ENCODE data around the gene MBOAT1.

DNA sequence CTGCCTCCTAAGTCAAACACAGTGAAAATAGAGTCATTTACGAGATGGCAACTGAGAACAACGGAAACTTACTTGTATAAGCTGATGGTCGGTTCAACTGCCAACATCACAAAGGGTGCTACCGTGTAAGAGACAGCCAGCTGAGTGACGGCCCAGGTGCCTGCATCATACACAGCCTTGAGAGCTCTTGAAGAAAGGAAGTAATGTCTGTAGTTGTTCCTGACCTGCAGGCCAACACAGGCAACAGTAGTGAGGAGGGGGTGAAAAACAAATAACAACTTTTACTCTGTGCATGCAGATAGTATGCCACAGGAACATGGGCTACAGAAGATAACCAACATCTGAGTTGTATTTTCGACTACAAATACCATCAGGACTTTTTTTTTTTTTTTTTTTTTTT, 102.7 kb downstream of the MBOAT1 start:
- TF ChIP-seq CTCF (IDR thresholded peaks at IDR 0.05) (no peak), ZFX (IDR thresholded peaks at IDR 0.05; ENCODE audit: borderline replicate concordance) (no peak)

Measured in 22Rv1 (cell line).